ENCODE results near the gene DALRD3. TPM values are rescaled to one million over a fixed set of nuclear protein-coding genes. Genes with fewer than 3 reads are reported as not detected.

DALRD3 gene
- total and polyA plus RNA-seq, 4 donors = 24.3 to 39.5 (median 33.3) TPM

DNA sequence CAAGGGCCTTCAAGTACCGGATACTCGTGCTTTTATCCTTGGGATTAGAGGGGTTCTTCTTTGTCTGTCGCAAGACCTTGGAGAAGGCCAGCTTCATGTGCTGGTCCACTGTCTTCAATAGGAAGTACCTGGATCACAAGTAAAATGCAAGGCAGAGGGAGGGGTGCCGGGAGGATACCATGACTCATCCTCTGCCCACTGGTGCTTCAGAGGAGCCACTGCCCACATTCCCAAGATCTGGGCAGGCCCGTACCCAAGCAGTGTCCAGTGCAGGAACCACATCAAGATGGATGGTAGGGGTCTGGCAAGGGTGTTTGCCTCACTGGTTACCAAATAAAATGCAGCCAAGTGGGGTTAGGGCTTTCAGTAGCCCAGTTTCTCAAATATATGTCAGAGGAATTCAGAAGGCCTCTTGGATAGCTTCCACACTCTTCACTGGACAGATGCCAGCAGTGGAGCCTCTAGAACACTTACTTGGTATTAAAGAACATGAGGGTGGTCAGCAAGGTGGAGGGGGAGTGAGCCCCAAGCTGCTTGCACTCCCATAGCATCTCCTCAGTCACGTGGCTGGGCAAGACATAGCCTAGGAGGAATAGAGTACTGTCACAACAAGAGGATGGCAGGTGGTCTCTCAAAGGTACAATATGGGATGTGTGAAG is 14.4 kb upstream of the DALRD3 start:
- DNase-seq (peak in 1 of 3 donors; percentile 30), ATAC-seq (ENCODE audit: insufficient read depth, low FRiP score) (no peak)
- no peak overlapping the region for H3K4me3 ChIP-seq
- no peaks in the 10 kb centered on the region for H3K27me3 ChIP-seq (ENCODE audit: control insufficient read depth in 3 of 3, insufficient read depth in 3 of 3, low read length in 2 of 3)
- no peak overlapping the region for H3K9ac ChIP-seq (ENCODE audit: insufficient read depth in 1 of 2, low read length in 2 of 2)
- WGBS, 2 donors = 91 to 97% methylated on average over 6 of the region's 6 CpGs
- peaks cover 5 to 36% (median 34%) of the 10 kb centered on the region in 4 donors for H3K36me3 ChIP-seq (ENCODE audit: control insufficient read depth in 4 of 4, insufficient read depth in 4 of 4, low read length in 4 of 4)
- peaks cover 5 to 21% (median 7%) of the 10 kb centered on the region in 5 donors for H3K4me1 ChIP-seq (ENCODE audit: control insufficient read depth in 5 of 5, insufficient read depth in 5 of 5, low read length in 5 of 5)
- no peaks in the 10 kb centered on the region for H3K9me3 ChIP-seq (ENCODE audit: control insufficient read depth in 4 of 4, insufficient read depth in 3 of 4, low read length in 3 of 4)
- TF ChIP-seq, protein P1, sequence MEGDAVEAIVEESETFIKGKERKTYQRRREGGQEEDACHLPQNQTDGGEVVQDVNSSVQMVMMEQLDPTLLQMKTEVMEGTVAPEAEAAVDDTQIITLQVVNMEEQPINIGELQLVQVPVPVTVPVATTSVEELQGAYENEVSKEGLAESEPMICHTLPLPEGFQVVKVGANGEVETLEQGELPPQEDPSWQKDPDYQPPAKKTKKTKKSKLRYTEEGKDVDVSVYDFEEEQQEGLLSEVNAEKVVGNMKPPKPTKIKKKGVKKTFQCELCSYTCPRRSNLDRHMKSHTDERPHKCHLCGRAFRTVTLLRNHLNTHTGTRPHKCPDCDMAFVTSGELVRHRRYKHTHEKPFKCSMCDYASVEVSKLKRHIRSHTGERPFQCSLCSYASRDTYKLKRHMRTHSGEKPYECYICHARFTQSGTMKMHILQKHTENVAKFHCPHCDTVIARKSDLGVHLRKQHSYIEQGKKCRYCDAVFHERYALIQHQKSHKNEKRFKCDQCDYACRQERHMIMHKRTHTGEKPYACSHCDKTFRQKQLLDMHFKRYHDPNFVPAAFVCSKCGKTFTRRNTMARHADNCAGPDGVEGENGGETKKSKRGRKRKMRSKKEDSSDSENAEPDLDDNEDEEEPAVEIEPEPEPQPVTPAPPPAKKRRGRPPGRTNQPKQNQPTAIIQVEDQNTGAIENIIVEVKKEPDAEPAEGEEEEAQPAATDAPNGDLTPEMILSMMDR (IDR thresholded peaks at IDR 0.05; ENCODE audit: control extremely low read depth, extremely low read depth) = no peak
- H3K27ac ChIP-seq (ENCODE audit: low read depth in 1 of 2, low read length in 1 of 2) = no peak overlapping the region

DNA sequence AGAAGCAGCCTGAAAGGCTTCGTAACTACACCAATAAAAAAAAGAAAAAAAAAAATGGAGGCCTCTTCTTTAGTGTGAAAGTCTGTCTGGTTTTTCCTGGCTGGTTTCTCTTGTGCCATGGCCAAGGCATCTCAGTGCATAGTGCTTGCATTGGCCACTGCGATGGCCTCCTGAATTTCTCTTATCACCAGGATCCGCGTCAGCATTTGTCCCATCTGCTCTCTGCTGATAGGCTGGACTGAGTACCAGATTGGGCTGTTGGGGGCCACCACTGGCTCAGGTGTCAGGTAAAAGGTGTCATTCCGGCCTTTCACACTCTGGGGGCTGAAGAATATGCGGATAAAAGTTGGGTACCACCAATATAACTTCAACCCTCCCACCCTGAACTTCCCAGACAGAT is 11.9 kb upstream of the DALRD3 start:
- no peak overlapping the region for H3K9ac ChIP-seq (ENCODE audit: insufficient read depth in 1 of 2, low read length in 2 of 2)
- peaks cover 5 to 21% (median 11%) of the 10 kb centered on the region in 5 donors for H3K4me1 ChIP-seq (ENCODE audit: control insufficient read depth in 5 of 5, insufficient read depth in 5 of 5, low read length in 5 of 5)
- no peaks in the 10 kb centered on the region for H3K27me3 ChIP-seq (ENCODE audit: control insufficient read depth in 3 of 3, insufficient read depth in 3 of 3, low read length in 2 of 3)
- TF ChIP-seq, protein P1 (IDR thresholded peaks at IDR 0.05; ENCODE audit: control extremely low read depth, extremely low read depth) = no peak
- H3K9me3 ChIP-seq (ENCODE audit: control insufficient read depth in 4 of 4, insufficient read depth in 3 of 4, low read length in 3 of 4) = no peaks in the 10 kb centered on the region
- H3K27ac ChIP-seq (ENCODE audit: low read depth in 1 of 2, low read length in 1 of 2) = no peak overlapping the region
- no peak overlapping the region for H3K4me3 ChIP-seq
- ATAC-seq (ENCODE audit: insufficient read depth, low FRiP score) (no peak), DNase-seq (no peak)
- H3K36me3 ChIP-seq (ENCODE audit: control insufficient read depth in 4 of 4, insufficient read depth in 4 of 4, low read length in 4 of 4) = peaks cover 12 to 48% (median 43%) of the 10 kb centered on the region in 4 donors
- WGBS, 2 donors = 93% methylated on average over 6 of the region's 6 CpGs

DNA sequence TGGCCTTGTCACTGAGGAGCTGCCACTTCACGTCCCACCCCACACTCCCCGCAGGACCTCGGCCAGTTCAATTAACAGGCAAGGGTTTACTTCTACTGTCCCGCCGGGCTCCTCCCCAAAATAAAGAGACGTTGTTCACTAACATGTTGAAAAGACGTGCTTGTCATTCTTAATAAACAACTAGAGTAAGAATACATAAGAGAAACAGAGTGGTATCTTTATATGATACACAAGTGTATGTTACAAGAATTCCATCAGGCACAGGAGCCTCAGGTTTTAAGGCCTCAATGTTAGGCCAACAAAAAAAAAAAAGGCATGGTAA is 11.1 kb upstream of the DALRD3 start:
- TF ChIP-seq, protein P1 (IDR thresholded peaks at IDR 0.05; ENCODE audit: control extremely low read depth, extremely low read depth) = no peak
- WGBS, 2 donors = 2 to 3% methylated on average over 7 of the region's 7 CpGs
- DNase-seq (no peak), ATAC-seq (ENCODE audit: insufficient read depth, low FRiP score) (no peak)
- no peaks in the 10 kb centered on the region for H3K9me3 ChIP-seq (ENCODE audit: control insufficient read depth in 4 of 4, insufficient read depth in 3 of 4, low read length in 3 of 4)
- peak overlapping the region in 1 of 2 donors; percentile 86 for H3K9ac ChIP-seq (ENCODE audit: insufficient read depth in 1 of 2, low read length in 2 of 2)
- H3K4me1 ChIP-seq (ENCODE audit: control insufficient read depth in 5 of 5, insufficient read depth in 5 of 5, low read length in 5 of 5) = peaks cover 5 to 21% (median 11%) of the 10 kb centered on the region in 5 donors
- H3K4me3 ChIP-seq = peak overlapping the region; percentile 64
- H3K36me3 ChIP-seq (ENCODE audit: control insufficient read depth in 4 of 4, insufficient read depth in 4 of 4, low read length in 4 of 4) = peaks cover 12 to 54% (median 44%) of the 10 kb centered on the region in 4 donors
- no peaks in the 10 kb centered on the region for H3K27me3 ChIP-seq (ENCODE audit: control insufficient read depth in 3 of 3, insufficient read depth in 3 of 3, low read length in 2 of 3)
- H3K27ac ChIP-seq (ENCODE audit: low read depth in 1 of 2, low read length in 1 of 2) = peak overlapping the region in 1 of 2 donors; percentile 17
